CD14-positive monocyte (primary cell): ENCODE results near the gene OLFML2B. TPM values are rescaled to one million over a fixed set of nuclear protein-coding genes. Genes with fewer than 3 reads are reported as not detected.

Source experiments
- DNase-seq, 3 donors: peaks; one replicate each; pipeline ENCODE4 v3.0.0-alpha.2; 2011 to 2022
- H2AFZ ChIP-seq: 2 replicates; pipeline ENCODE4 v1.6.0; 2012; ENCODE audit warnings: mild to moderate bottlenecking, low read depth, low read length, inconsistent platforms; ENCODE audit not compliant: insufficient read depth, poor library complexity, severe bottlenecking
- H3K27ac ChIP-seq, 2 donors: 1 replicate in 1 of 2; 2 replicates in 1 of 2; pipeline ENCODE4 v1.5.1; 2012 to 2013; ENCODE audit warnings: low read length in 2 of 2, control low read depth in 1 of 2, inconsistent platforms in 1 of 2, low read depth in 1 of 2, mild to moderate bottlenecking in 1 of 2
- H3K27me3 ChIP-seq, 2 donors: one replicate each; pipeline versions ENCODE4 v1.6.0 to v1.6.1; 2011 to 2013; ENCODE audit warnings: low read length in 2 of 2; ENCODE audit not compliant: control insufficient read depth in 2 of 2, insufficient read depth in 2 of 2
- H3K36me3 ChIP-seq, 2 donors: replicated peaks in 1 of 2; 1 replicate in 1 of 2; 2 replicates in 1 of 2; pipeline versions ENCODE4 v1.5.1 to v1.6.1; 2012 to 2013; ENCODE audit warnings: low read length in 2 of 2, control low read depth in 1 of 2, inconsistent platforms in 1 of 2, mild to moderate bottlenecking in 1 of 2; ENCODE audit not compliant: insufficient read depth in 2 of 2, control insufficient read depth in 1 of 2
- H3K4me1 ChIP-seq, 2 donors: 1 replicate in 1 of 2; 2 replicates in 1 of 2; pipeline versions ENCODE4 v1.5.1 to v1.6.1; 2012 to 2013; ENCODE audit warnings: low read length in 2 of 2, control low read depth in 1 of 2, inconsistent platforms in 1 of 2, mild to moderate bottlenecking in 1 of 2, moderate library complexity in 1 of 2; ENCODE audit not compliant: insufficient read depth in 2 of 2, control insufficient read depth in 1 of 2
- H3K4me2 ChIP-seq: replicated peaks from 2 replicates; pipeline ENCODE3; 2012; ENCODE audit warnings: low read length, moderate library complexity, mild to moderate bottlenecking; ENCODE audit not compliant: poor library complexity, severe bottlenecking; ENCODE audit errors: extremely low read depth
- H3K4me3 ChIP-seq, 3 experiments: fragments of 200-600 bp in 1 of 3; sonication (generic) in 1 of 3; replicated peaks in 1 of 3; 1 replicate in 2 of 3; 2 replicates in 1 of 3; pipeline ENCODE4 v1.5.1; 2011 to 2013; ENCODE audit warnings: low read length in 3 of 3, mild to moderate bottlenecking in 3 of 3, control low read depth in 2 of 3, low read depth in 2 of 3, inconsistent platforms in 1 of 3, moderate library complexity in 1 of 3
- H3K79me2 ChIP-seq: 2 replicates; pipeline ENCODE4 v1.6.0; 2012; ENCODE audit warnings: mild to moderate bottlenecking, control low read depth, inconsistent platforms, low read length, moderate library complexity; ENCODE audit not compliant: insufficient read depth
- H3K9ac ChIP-seq: 2 replicates; pipeline ENCODE4 v1.6.0; 2017; ENCODE audit warnings: low read length, mild to moderate bottlenecking; ENCODE audit not compliant: insufficient read depth, poor library complexity, severe bottlenecking
- H3K9me3 ChIP-seq, 2 donors: replicated peaks in 1 of 2; 1 replicate in 1 of 2; 2 replicates in 1 of 2; pipeline versions ENCODE4 v1.5.1 to v1.6.1; 2012 to 2013; ENCODE audit warnings: low read length in 2 of 2, control low read depth in 1 of 2; ENCODE audit not compliant: control insufficient read depth in 1 of 2, insufficient read depth in 1 of 2
- H4K20me1 ChIP-seq: 2 replicates; pipeline ENCODE4 v1.6.0; 2012; ENCODE audit warnings: mild to moderate bottlenecking, low read length, control low read depth, moderate library complexity; ENCODE audit not compliant: insufficient read depth
- H3K27ac Mint-ChIP-seq, 7 donors: one replicate each; pipeline ENCODE4 v1.8.0; 2020; ENCODE audit warnings: mild to moderate bottlenecking in 7 of 7, mixed read lengths in 7 of 7, moderate library complexity in 6 of 7, inconsistent platforms in 2 of 7
- H3K27me3 Mint-ChIP-seq, 3 donors: one replicate each; pipeline ENCODE4 v1.8.0; 2021 to 2022; ENCODE audit warnings: low read depth in 3 of 3, mild to moderate bottlenecking in 3 of 3, mixed read lengths in 3 of 3, moderate library complexity in 3 of 3, inconsistent platforms in 1 of 3
- H3K36me3 Mint-ChIP-seq, 2 donors: one replicate each; pipeline ENCODE4 v1.8.0; 2020; ENCODE audit warnings: mixed read lengths in 2 of 2, inconsistent platforms in 1 of 2, mild to moderate bottlenecking in 1 of 2
- H3K4me1 Mint-ChIP-seq: one replicate; pipeline ENCODE4 v1.8.0; 2020; ENCODE audit warnings: mild to moderate bottlenecking, mixed read lengths
- H3K4me3 Mint-ChIP-seq, 2 donors: one replicate each; pipeline ENCODE4 v1.8.0; 2020; ENCODE audit warnings: mild to moderate bottlenecking in 2 of 2, mixed read lengths in 2 of 2, moderate library complexity in 1 of 2
- H3K9me3 Mint-ChIP-seq, 7 donors: one replicate each; pipeline ENCODE4 v1.8.0; 2020 to 2022; ENCODE audit warnings: mixed read lengths in 7 of 7, mild to moderate bottlenecking in 6 of 7, moderate library complexity in 6 of 7, inconsistent platforms in 2 of 7
- WGBS: methylation state at CpG from one replicate; pipeline ENCODE4 v1.1.5; 2013; ENCODE audit warnings: missing lambda C conversion rate; ENCODE audit not compliant: insufficient coverage; 5-methylcytosine and 5-hydroxymethylcytosine counted together
- intact Hi-C, 2 donors: fragments of 100-400 bp; cut with micrococcal nuclease; formaldehyde crosslinking; loops; one replicate each; pipeline versions ENCODE4 v1.15.0 to v1.15.1; 2023
- polyA plus RNA-seq, 3 donors: library from polyadenylated mRNA; depleted of rRNA in 1 of 3; unstranded in 2 of 3; stranded (reverse) in 1 of 3; fragments of 300-500 nt in 2 of 3; fragments of >200 nt in 1 of 3; fragmentation: Illumina TruSeq in 2 of 3; gene quantifications; 1 replicate in 2 of 3; 2 replicates in 1 of 3; pipeline ENCODE4 v1.2.3, GENCODE V29; 2012 to 2021
- TF ChIP-seq, protein P1 (sequence below): fragments of 200-600 bp; IDR thresholded peaks from one replicate; pipeline ENCODE4 v1.8.0; 2022; ENCODE audit warnings: antibody characterized with exemption, mild to moderate bottlenecking

OLFML2B gene
- polyA plus RNA-seq, 3 donors: 0.66 to 1.4 (median 0.95) TPM

DNA sequence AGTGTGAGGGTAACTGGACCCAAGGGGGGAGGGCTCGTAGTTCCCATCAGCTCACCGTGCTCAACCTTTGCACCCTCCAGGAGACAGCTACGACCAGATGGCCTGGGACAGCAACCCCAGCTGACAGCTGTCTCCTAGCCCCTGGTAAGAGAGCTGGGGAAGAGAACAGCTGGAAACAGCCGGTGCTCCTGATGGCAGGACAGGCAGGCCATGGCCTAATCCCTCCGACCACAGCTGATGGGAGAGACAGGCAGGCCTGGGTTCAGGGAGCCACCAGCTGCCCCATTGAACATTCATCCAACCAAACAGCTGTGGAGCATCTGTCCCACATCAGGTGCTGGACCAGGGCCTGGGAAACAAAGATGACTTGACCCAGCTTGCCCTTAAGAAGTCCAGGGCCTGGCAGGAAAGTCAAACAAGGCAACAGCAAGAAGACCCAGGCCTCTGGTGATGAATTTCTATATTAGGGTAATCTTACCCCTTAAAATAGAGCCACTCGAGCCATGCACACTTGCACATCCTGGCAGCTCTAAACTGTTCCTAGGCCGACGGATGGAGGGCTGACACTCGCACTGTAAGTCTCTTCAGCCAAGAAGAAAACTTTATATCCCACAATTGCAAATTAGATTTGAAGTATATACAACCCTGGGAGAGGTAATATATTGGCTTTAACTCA lies 12.2 kb downstream of the OLFML2B start:
- Mint-ChIP-seq H3K9me3 (peaks cover 0 to 5% (median 0%) of the 10 kb centered on the region in 7 donors), H3K4me3 (no peak overlapping the region), H3K27ac (no peak overlapping the region), H3K4me1 (peaks cover 9% of the 10 kb centered on the region), H3K27me3 (peaks cover 1 to 4% (median 3%) of the 10 kb centered on the region in 3 donors), H3K36me3 (no peaks in the 10 kb centered on the region)
- no peak overlapping the region for H3K4me3 ChIP-seq
- no peak overlapping the region for H3K4me2 ChIP-seq
- intact Hi-C loops: no loop called here
- H3K9ac ChIP-seq: no peak overlapping the region
- peaks cover 0 to 10% of the 10 kb centered on the region in 2 donors for H3K4me1 ChIP-seq
- no peak overlapping the region for H2AFZ ChIP-seq
- no peaks in the 10 kb centered on the region for H3K36me3 ChIP-seq
- 95% methylated on average over 5 of the region's 9 CpGs for WGBS
- DNase-seq: no peak
- TF ChIP-seq, protein P1, sequence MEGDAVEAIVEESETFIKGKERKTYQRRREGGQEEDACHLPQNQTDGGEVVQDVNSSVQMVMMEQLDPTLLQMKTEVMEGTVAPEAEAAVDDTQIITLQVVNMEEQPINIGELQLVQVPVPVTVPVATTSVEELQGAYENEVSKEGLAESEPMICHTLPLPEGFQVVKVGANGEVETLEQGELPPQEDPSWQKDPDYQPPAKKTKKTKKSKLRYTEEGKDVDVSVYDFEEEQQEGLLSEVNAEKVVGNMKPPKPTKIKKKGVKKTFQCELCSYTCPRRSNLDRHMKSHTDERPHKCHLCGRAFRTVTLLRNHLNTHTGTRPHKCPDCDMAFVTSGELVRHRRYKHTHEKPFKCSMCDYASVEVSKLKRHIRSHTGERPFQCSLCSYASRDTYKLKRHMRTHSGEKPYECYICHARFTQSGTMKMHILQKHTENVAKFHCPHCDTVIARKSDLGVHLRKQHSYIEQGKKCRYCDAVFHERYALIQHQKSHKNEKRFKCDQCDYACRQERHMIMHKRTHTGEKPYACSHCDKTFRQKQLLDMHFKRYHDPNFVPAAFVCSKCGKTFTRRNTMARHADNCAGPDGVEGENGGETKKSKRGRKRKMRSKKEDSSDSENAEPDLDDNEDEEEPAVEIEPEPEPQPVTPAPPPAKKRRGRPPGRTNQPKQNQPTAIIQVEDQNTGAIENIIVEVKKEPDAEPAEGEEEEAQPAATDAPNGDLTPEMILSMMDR: no peak
- no peaks in the 10 kb centered on the region for H3K27me3 ChIP-seq
- H3K27ac ChIP-seq: no peak overlapping the region
- no peaks in the 10 kb centered on the region for H3K79me2 ChIP-seq
- no peaks in the 10 kb centered on the region for H3K9me3 ChIP-seq
- H4K20me1 ChIP-seq: no peaks in the 10 kb centered on the region

DNA sequence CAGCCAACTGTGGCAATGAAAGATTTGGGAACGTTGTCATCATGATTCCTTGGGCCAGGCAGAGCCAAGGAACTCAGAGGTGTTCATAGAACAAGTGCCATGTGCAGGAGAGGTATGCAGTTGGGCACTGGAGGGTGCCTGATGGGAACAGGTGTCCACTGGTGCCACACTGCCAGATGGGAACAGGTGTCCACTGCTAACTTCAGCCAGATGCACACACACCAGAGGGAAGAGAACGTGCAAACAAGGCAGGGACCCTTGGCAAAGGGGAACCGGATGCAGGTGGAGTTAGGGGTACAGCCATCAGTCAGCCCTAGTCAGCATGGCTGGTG lies 13.5 kb downstream of the OLFML2B start:
- Histone ChIP-seq H4K20me1 (no peaks in the 10 kb centered on the region), H3K27me3 (no peaks in the 10 kb centered on the region), H3K27ac (no peak overlapping the region), H3K4me1 (peaks cover 0 to 10% of the 10 kb centered on the region in 2 donors), H3K9ac (no peak overlapping the region), H3K9me3 (no peaks in the 10 kb centered on the region), H2AFZ (no peak overlapping the region), H3K4me3 (no peak overlapping the region), H3K79me2 (no peaks in the 10 kb centered on the region), H3K36me3 (no peaks in the 10 kb centered on the region), H3K4me2 (no peak overlapping the region)
- Mint-ChIP-seq H3K4me1 (peaks cover 9% of the 10 kb centered on the region), H3K36me3 (no peaks in the 10 kb centered on the region), H3K27ac (no peak overlapping the region), H3K4me3 (no peak overlapping the region), H3K27me3 (peaks cover 0 to 5% (median 1%) of the 10 kb centered on the region in 3 donors), H3K9me3 (peaks cover 0 to 5% (median 0%) of the 10 kb centered on the region in 7 donors)
- 93% methylated on average over 2 of the region's 3 CpGs for WGBS
- DNase-seq: no peak
- intact Hi-C loops: no loop called here
- TF ChIP-seq, protein P1: no peak
